IMR-90 (cell line): ENCODE results near the gene TPGS1.

Experiments
- CTCF ChIP-seq: conservative IDR thresholded peaks from 2 replicates; pipeline ENCODE4 v1.5.1; 2012; ENCODE audit warnings: mild to moderate bottlenecking, low read depth, low read length, improper control_type of control experiment
- FOS ChIP-seq: fragments of 150-350 bp; IDR thresholded peaks from 2 replicates; pipeline ENCODE4 v1.6.1; 2016; ENCODE audit warnings: low read depth, low read length
- MAFK ChIP-seq: IDR thresholded peaks from 2 replicates; pipeline ENCODE4 v1.6.1; 2012; ENCODE audit warnings: low read depth, low read length, improper control_type of control experiment
- MAZ ChIP-seq: IDR thresholded peaks from 2 replicates; pipeline ENCODE4 v1.6.1; 2012; ENCODE audit warnings: low read depth, mild to moderate bottlenecking, low read length, improper control_type of control experiment, moderate library complexity, borderline replicate concordance
- NFE2L2 ChIP-seq: fragments of 150-350 bp; IDR thresholded peaks from 2 replicates; pipeline ENCODE4 v1.6.1; 2016; ENCODE audit warnings: low read depth, mild to moderate bottlenecking, low read length
- POLR2A ChIP-seq: IDR thresholded peaks from 2 replicates; pipeline ENCODE4 v1.6.1; 2012; ENCODE audit warnings: mild to moderate bottlenecking, low read depth, low read length
- RAD21 ChIP-seq: IDR thresholded peaks from 2 replicates; pipeline ENCODE4 v1.6.1; 2012; ENCODE audit warnings: low read length, improper control_type of control experiment
- RCOR1 ChIP-seq: IDR thresholded peaks from 2 replicates; pipeline ENCODE4 v1.6.1; 2012; ENCODE audit warnings: mild to moderate bottlenecking, low read length, improper control_type of control experiment; ENCODE audit not compliant: insufficient replicate concordance
- RFX5 ChIP-seq: IDR thresholded peaks from 2 replicates; pipeline ENCODE4 v1.8.0; 2012; ENCODE audit warnings: low read depth, mild to moderate bottlenecking, low read length, moderate library complexity
- SMC3 ChIP-seq: fragments of 150-350 bp; IDR thresholded peaks from 2 replicates; pipeline ENCODE4 v1.6.1; 2016; ENCODE audit warnings: low read depth, mild to moderate bottlenecking, antibody characterized with exemption, low read length, moderate library complexity
- USF2 ChIP-seq: fragments of 150-350 bp; IDR thresholded peaks from 2 replicates; pipeline ENCODE4 v1.6.1; 2017; ENCODE audit warnings: mild to moderate bottlenecking, antibody characterized with exemption, low read length, low read depth

- TF ChIP-seq CTCF (no peak), MAFK (no peak), POLR2A (no peak), RAD21 (no peak), RCOR1 (no peak), SMC3 (no peak), NFE2L2 (no peak), MAZ (no peak), RFX5 (no peak), FOS (no peak), USF2 (no peak)
Measured at GRCh38 chr19:457636-458035, 49.7 kb upstream of the TPGS1 start.
